GM12878 (cell line): ENCODE data around the gene ANO10. TPM values are rescaled to one million over a fixed set of nuclear protein-coding genes. Genes with fewer than 3 reads are reported as not detected.
"Not testable (repeated sequence)": the region's sequence is repeated elsewhere in the genome, so short reads cannot be mapped to it uniquely, and the experiment has no call there.

Source experiments
- ATAC-seq: fragments of 200-7000 bp; cut with Tn5 transposase; 3 replicates; pipeline ENCODE4 v1.9.1; 2020; ENCODE audit warnings: mild to moderate bottlenecking, moderate library complexity
- BruUV-seq: library from RNA; stranded (reverse); fragments of 400-500 nt; replicated peaks from 2 replicates; lab custom pipeline; 2021; lab: Mats Ljungman, UMichigan
- CTCF ChIA-PET: fragments of 300-600 bp; sonication (Branson Sonifier 250); formaldehyde crosslinking; extraction: SDS; loops from one replicate; lab custom pipeline; 2021; ENCODE audit warnings: inconsistent platforms; lab: Yijun Ruan, JAX
- POLR2A ChIA-PET: fragments of 350-600 bp; formaldehyde crosslinking; extraction: SDS; loops from one replicate; lab custom pipeline; 2021; ENCODE audit warnings: inconsistent platforms; lab: Charles Lee
- RAD21 ChIA-PET: fragments of 300-600 bp; sonication (Branson Sonifier 250); formaldehyde crosslinking; loops from one replicate; lab custom pipeline; 2023; ENCODE audit warnings: antibody characterized with exemption; ENCODE audit not compliant: unreplicated experiment; lab: Charles Lee
- SMC1A ChIA-PET: fragments of 300-600 bp; sonication (Branson Sonifier 250); formaldehyde crosslinking; loops from one replicate; lab custom pipeline; 2023; ENCODE audit not compliant: unreplicated experiment, uncharacterized antibody; lab: Charles Lee
- DNase-seq: peaks from one replicate; pipeline ENCODE4 v3.0.0-alpha.2; 2011; ENCODE audit warnings: low read depth, low spot score
- FAIRE-seq: peaks from 3 replicates; lab custom pipeline; 2011; peaks lifted over from hg19 to GRCh38; lab: Jason Lieb, UNC
- H2AFZ ChIP-seq: 2 replicates; pipeline ENCODE4 v1.6.0; 2011; ENCODE audit warnings: low read depth, low read length, control low read depth; ENCODE audit not compliant: control insufficient read depth
- H3K27ac ChIP-seq: 2 replicates; pipeline ENCODE4 v1.5.1; 2011; ENCODE audit warnings: control low read depth; ENCODE audit not compliant: control insufficient read depth, insufficient read depth
- H3K27me3 ChIP-seq, 2 experiments: replicated peaks in 1 of 2; 2 replicates each; pipeline versions ENCODE4 v1.6.0 to v1.6.1; 2011; ENCODE audit warnings: low read length in 1 of 2; ENCODE audit not compliant: control insufficient read depth in 2 of 2, insufficient read depth in 2 of 2
- H3K36me3 ChIP-seq, 2 experiments: 2 replicates each; pipeline ENCODE4 v1.5.1; 2011; ENCODE audit warnings: low read length in 1 of 2; ENCODE audit not compliant: control insufficient read depth in 2 of 2, insufficient read depth in 2 of 2
- H3K4me1 ChIP-seq: 2 replicates; pipeline ENCODE4 v1.6.1; 2011; ENCODE audit warnings: mild to moderate bottlenecking, low read length, moderate library complexity, mixed read lengths; ENCODE audit not compliant: control insufficient read depth, insufficient read depth
- H3K4me2 ChIP-seq: 2 replicates; pipeline ENCODE4 v1.6.0; 2011; ENCODE audit warnings: control low read depth; ENCODE audit not compliant: control insufficient read depth, insufficient read depth
- H3K4me3 ChIP-seq: fragments of 200-600 bp; sonication (generic); 2 replicates; pipeline ENCODE4 v1.5.1; 2016
- H3K79me2 ChIP-seq: 2 replicates; pipeline ENCODE4 v1.6.0; 2011; ENCODE audit warnings: low read length; ENCODE audit not compliant: control insufficient read depth, insufficient read depth
- H3K9ac ChIP-seq: 2 replicates; pipeline ENCODE4 v1.8.0; 2011; ENCODE audit warnings: low read length, control low read depth, mixed read lengths; ENCODE audit not compliant: control insufficient read depth, insufficient read depth
- H3K9me3 ChIP-seq: replicated peaks from 3 replicates; pipeline ENCODE4 v1.5.1; 2011; ENCODE audit warnings: mild to moderate bottlenecking, low read length; ENCODE audit not compliant: control insufficient read depth, insufficient read depth
- H4K20me1 ChIP-seq: 2 replicates; pipeline ENCODE4 v1.6.0; 2011; ENCODE audit not compliant: control insufficient read depth, insufficient read depth
- ASH2L ChIP-seq: fragments of 300-600, 200-600 bp; sonication (generic); IDR thresholded peaks from 2 replicates; pipeline ENCODE4 v1.6.1; 2017; ENCODE audit warnings: low read depth, mild to moderate bottlenecking, borderline replicate concordance
- BRCA1 ChIP-seq: IDR thresholded peaks from 2 replicates; pipeline ENCODE4 v1.6.1; 2011; ENCODE audit warnings: low read depth, low read length, improper control_type of control experiment
- CBX3 ChIP-seq: fragments of 200-600 bp; sonication (generic); IDR thresholded peaks from 2 replicates; pipeline ENCODE4 v1.6.1; 2016; ENCODE audit warnings: low read depth, borderline replicate concordance
- HCFC1 ChIP-seq: fragments of 150-350 bp; IDR thresholded peaks from 2 replicates; pipeline ENCODE4 v1.6.1; 2014; ENCODE audit warnings: low read length
- IKZF1 ChIP-seq: fragments of 450-650 bp; conservative IDR thresholded peaks from 2 replicates; pipeline ENCODE4 v1.6.1; 2017; ENCODE audit warnings: antibody characterized with exemption, mild to moderate bottlenecking
- IKZF2 ChIP-seq, 2 experiments: fragments of 450-650 bp; IDR thresholded peaks; 2 replicates each; pipeline ENCODE4 v1.6.1; 2017; ENCODE audit warnings: mild to moderate bottlenecking in 2 of 2, moderate library complexity in 2 of 2
- MTA2 ChIP-seq: fragments of 450-650 bp; IDR thresholded peaks from 2 replicates; pipeline ENCODE4 v1.6.1; 2016; ENCODE audit warnings: low read depth, mild to moderate bottlenecking, moderate library complexity
- RAD21 ChIP-seq: IDR thresholded peaks from 2 replicates; pipeline ENCODE4 v1.6.1; 2011; ENCODE audit warnings: mild to moderate bottlenecking, low read depth, low read length, moderate library complexity; ENCODE audit not compliant: insufficient read depth
- RELA ChIP-seq: fragments of 450-650 bp; IDR thresholded peaks from 2 replicates; pipeline ENCODE4 v1.8.0; 2014; ENCODE audit warnings: borderline replicate concordance; ENCODE audit not compliant: partially characterized antibody
- RUNX3 ChIP-seq: IDR thresholded peaks from 2 replicates; pipeline ENCODE4 v1.6.1; 2012; ENCODE audit warnings: low read length, inconsistent platforms
- SUZ12 ChIP-seq: fragments of 200-600 bp; sonication (generic); IDR thresholded peaks from one replicate; pipeline ENCODE4 v1.6.1; 2018; ENCODE audit warnings: antibody characterized with exemption, mild to moderate bottlenecking; ENCODE audit not compliant: unreplicated experiment
- TCF12 ChIP-seq: IDR thresholded peaks from 2 replicates; pipeline ENCODE4 v1.6.1; 2011; ENCODE audit warnings: low read depth, mild to moderate bottlenecking, low read length
- TCF7 ChIP-seq: IDR thresholded peaks from 2 replicates; pipeline ENCODE4 v1.6.1; 2014; ENCODE audit warnings: antibody characterized with exemption, borderline replicate concordance
- YY1 ChIP-seq: IDR thresholded peaks from 2 replicates; pipeline ENCODE4 v1.6.1; 2011; ENCODE audit warnings: low read depth, mild to moderate bottlenecking, low read length
- ZNF592 ChIP-seq: fragments of 450-650 bp; IDR thresholded peaks from 2 replicates; pipeline ENCODE4 v1.6.1; 2017; ENCODE audit warnings: mild to moderate bottlenecking, moderate library complexity
- WGBS: methylation state at CpG from one replicate; pipeline ENCODE4 v1.1.6; 2016; ENCODE audit warnings: low lambda C conversion rate; ENCODE audit not compliant: insufficient replicate concordance, insufficient coverage; ENCODE audit errors: missing lambda C conversion rate; 5-methylcytosine and 5-hydroxymethylcytosine counted together
- in situ Hi-C: fragments of 300-500 bp; cut with MboI; formaldehyde crosslinking; loops from 9 replicates; pipeline ENCODE4 v1.14.3; 2018; ENCODE audit warnings: mixed read lengths
- intact Hi-C: fragments of 100-400 bp; cut with micrococcal nuclease; formaldehyde crosslinking; loops from one replicate; pipeline ENCODE4 v1.14.2; 2022; ENCODE audit not compliant: unreplicated experiment
- polyA plus RNA-seq, 11 experiments: library from polyadenylated mRNA; depleted of rRNA in 4 of 11; unstranded in 6 of 11; stranded (reverse) in 5 of 11; fragments of >200 nt; fragmentation: Nextera tagmentation in 4 of 11; fragmentation: Illumina TruSeq in 1 of 11; extraction: Ambion mirVana in 4 of 11; extraction: Trizol in 1 of 11; gene quantifications; 1 replicate in 1 of 11; 2 replicates in 10 of 11; pipeline versions ENCODE4 v1.2.1 to v1.2.3, GENCODE V29; 2011 to 2016; ENCODE audit warnings: inconsistent platforms in 2 of 11, missing spikeins in 2 of 11, low read depth in 1 of 11
- total RNA-seq, 4 experiments: library from RNA; depleted of rRNA in 3 of 4; stranded (reverse); fragments of >200 nt in 3 of 4; fragmentation: Illumina TruSeq in 1 of 4; extraction: Trizol in 1 of 4; gene quantifications; 2 replicates each; pipeline versions ENCODE4 v1.2.1 to v1.2.3, GENCODE V29; 2013 to 2021

Gene ANO10
- total and polyA plus RNA-seq, 10 of the 15 experiments (the other 5 are each of a cell fraction or from before 2014, with no cell fraction given), result 0.29 to 21.9 (median 1.6) TPM

- H3K4me3 ChIP-seq, CTCF ChIA-PET, intact Hi-C loops, H4K20me1 ChIP-seq, H3K79me2 ChIP-seq: not testable (repeated sequence)
- TF ChIP-seq IKZF2 (IDR thresholded peaks at IDR 0.05) (peak in 1 of 2 experiments; percentile 12; a peak in 1 of 4 replicates), TCF7 (peak; percentile 39; the same call in 1 of the 2 replicates), RUNX3 (peak; percentile 65)
- TF ChIP-seq, all 136 proteins: peak for 3; not testable (repeated sequence) for 133
- ATAC-seq, SMC1A ChIA-PET, H2AFZ ChIP-seq, RAD21 ChIA-PET, H3K4me1 ChIP-seq, H3K36me3 ChIP-seq, BruUV-seq, H3K9me3 ChIP-seq, H3K4me2 ChIP-seq, in situ Hi-C loops, DNase-seq, H3K27ac ChIP-seq, H3K27me3 ChIP-seq, FAIRE-seq, H3K9ac ChIP-seq: not testable (repeated sequence)
- POLR2A ChIA-PET, result interaction anchor here (0.5 kb wide), 1 partner anchor 800 kb away, joined by 3 read pairs; no protein-coding TSS in a partner anchor
- WGBS, result 0% methylated on average over 3 of the region's 3 CpGs
Observed at GRCh38 chr3:43491807-43492206, 130.0 kb downstream of the ANO10 start.

GRCh38 chr3:43490640-43491185 is 131.1 kb downstream of the ANO10 start:
- no peak overlapping the region for H3K27ac ChIP-seq
- H3K27me3 ChIP-seq, result no peaks in the 10 kb centered on the region
- no peak overlapping the region for H3K4me2 ChIP-seq
- no peak for FAIRE-seq
- RAD21 ChIA-PET, result no interaction called here
- no peak for TF ChIP-seq MTA2
- no peak for TF ChIP-seq BRCA1
- TF ChIP-seq CBX3, result no peak
- TF ChIP-seq ZNF592, result no peak
- TF ChIP-seq YY1, result no peak
- no peak for TF ChIP-seq RAD21
- TF ChIP-seq ASH2L, result no peak
- no peak for TF ChIP-seq TCF12
- no peak for TF ChIP-seq RELA
- no peak for TF ChIP-seq IKZF1
- no peak for TF ChIP-seq HCFC1
- TF ChIP-seq SUZ12, result no peak
- TF ChIP-seq, all 136 proteins: peak for 0
- H3K9me3 ChIP-seq, result no peaks in the 10 kb centered on the region
- no peaks in the 10 kb centered on the region for H3K79me2 ChIP-seq
- SMC1A ChIA-PET, result interaction anchor here (0.5 kb wide), 1 partner anchor 17 kb away, joined by 4 read pairs; no protein-coding TSS in a partner anchor
- H2AFZ ChIP-seq, result no peak overlapping the region
- ATAC-seq (no peak), DNase-seq (no peak)
- intact Hi-C loops (no loop called here), in situ Hi-C loops (no loop called here)
- no peak overlapping the region for H3K4me3 ChIP-seq
- H4K20me1 ChIP-seq, result no peaks in the 10 kb centered on the region
- no peak overlapping the region for H3K9ac ChIP-seq
- BruUV-seq, result no TSS peak
- POLR2A ChIA-PET, result no interaction called here
- CTCF ChIA-PET, result no interaction called here
- no peaks in the 10 kb centered on the region for H3K4me1 ChIP-seq
- WGBS, result 38% methylated on average over 7 of the region's 7 CpGs
- no peaks in the 10 kb centered on the region for H3K36me3 ChIP-seq
